Left forelimb (tissue), 1 donor: ENCODE data around the gene DGKD.

Source experiments
- DNase-seq: peaks from one replicate; pipeline ENCODE4 v3.0.0-alpha.2; 2018; ENCODE audit warnings: low spot score

Gene DGKD

DNA sequence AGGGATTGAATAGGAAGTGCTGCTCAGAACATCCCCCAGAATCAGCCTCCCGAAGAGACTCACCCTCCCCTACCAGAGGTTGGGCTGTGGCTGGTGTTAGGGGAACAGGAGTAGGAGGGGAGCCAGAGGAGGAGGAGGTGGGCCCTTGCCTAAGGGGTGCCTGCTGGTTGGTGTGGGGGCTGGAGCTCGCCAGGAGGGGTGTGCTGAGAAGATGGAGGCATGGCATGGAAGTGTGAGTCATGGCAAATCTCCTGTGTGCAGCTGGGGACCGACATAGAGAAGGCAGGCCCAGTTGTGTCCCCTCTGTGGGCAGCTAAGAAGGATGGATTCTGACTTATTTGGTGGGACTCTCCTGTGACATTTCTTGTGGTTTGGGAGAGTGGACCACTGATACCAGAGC lies 73.7 kb downstream of the DGKD start:
- DNase-seq = no peak

- DNase-seq = no peak
These were observed 74.1 kb downstream of the DGKD start for GRCh38 chr2:233428438-233428837.

DNA sequence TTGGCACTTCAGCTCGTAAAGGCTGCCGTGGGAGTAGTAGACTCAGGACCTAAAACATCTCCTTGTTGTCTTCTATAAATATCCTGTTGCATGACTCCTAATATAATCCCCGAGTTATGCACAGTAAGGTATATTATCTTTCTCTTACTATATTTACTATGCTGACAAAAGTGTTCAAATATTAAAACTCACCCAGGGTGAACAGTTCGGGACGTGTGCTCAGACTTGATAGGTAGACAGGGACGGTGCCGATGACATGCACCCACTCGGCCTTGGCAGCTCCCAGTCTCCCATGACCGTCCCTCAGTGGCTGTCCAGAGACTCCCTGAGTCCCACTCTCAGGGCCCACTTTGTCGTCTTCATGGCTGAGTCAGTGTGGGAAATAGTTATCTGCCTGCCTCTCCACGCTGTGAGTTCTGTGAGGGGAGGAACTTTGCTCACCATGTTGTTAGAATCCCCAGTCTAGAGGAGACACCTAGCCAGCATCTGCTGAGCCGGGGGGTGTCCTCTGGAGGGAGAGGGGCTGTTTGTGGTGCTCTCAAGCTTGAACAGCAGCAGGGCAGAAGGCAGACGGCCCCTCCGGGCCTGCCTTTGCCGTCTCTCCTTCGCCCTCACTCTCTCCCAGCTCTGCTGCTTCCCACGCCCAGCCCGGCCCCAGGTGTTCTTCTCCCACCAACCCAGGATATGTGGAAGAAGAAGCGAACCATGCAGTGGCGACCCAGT lies 75.0 kb downstream of the DGKD start:
- no peak for DNase-seq

DNA sequence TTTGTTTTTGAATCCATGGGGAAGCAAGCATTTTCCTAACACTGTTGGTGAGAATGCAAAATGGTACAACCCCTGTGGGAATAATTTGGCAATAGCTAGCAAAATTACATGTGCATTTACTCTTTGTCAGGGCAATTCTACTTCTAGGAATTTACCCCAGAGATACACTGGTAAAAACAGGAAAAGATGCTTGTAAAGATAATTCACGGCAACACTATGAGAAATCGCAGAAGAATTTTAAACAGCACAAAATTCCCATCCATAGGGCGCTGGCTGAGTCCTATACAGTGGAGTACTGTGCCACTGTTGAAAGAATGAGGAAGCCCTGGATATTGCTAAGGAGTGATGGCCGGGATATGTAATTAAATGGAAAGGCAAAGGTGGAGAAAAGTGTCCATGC lies 75.8 kb downstream of the DGKD start:
- DNase-seq = no peak

DNA sequence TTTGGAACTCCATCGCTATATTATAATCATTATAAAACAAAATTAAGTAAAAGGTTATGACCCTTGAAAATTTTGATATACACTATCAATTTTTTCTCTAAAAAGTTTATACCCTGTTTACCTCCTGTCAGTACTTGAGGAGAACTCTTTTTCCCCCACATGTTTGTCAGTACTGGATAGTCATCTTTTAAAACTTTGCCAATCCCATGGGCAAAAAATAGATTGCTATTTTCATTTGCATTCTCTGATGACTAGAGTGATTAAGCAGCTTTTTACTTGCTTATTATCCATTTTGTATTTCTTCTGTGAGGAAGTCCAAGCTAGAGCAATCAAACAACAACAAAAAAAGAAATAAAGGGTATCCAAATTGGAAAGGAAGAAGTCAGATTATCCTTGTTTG lies 76.4 kb downstream of the DGKD start:
- DNase-seq = no peak

DNA sequence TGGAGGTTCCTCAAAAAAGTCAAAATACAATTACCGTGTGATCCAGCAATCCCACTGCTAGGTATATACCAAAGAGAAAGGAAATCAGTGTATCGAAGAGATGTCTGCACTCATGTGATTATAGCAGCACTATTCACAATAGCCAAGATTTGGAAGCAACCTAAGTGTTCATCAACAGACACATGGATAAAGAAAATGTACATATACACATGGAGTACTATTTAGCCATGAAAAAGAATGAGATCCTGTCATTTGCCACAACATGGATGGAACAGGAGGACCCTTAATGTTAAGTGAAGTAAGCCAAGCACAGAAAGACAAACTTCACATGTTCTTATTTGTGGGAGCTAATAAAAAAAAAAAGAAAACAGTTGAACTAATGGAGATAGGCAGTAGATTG lies 78.7 kb downstream of the DGKD start:
- DNase-seq = no peak

DNA sequence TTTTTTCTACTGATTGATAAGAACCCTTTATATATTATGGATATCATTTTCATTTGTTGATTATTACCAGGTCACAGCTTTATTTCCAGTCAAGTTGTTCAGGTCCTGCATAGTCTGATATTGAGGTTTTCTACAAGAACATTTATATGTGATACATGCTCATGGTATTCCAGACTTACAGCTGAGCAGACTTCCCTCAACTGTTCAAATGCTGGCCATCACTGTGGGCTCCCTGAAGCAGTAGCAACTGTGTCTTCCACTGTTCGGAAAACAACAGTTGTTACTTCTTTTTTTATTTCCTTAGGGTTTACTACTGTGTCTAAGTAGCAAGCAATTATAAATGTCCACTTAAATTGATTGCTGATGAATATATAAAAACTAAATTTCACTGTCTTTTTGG lies 79.5 kb downstream of the DGKD start:
- no peak for DNase-seq

- peak; percentile 20 for DNase-seq
These were observed 80.5 kb downstream of the DGKD start for GRCh38 chr2:233434666-233435330.

- DNase-seq = peak; percentile 47
These were observed 81.3 kb downstream of the DGKD start for GRCh38 chr2:233435436-233436190.

DNA sequence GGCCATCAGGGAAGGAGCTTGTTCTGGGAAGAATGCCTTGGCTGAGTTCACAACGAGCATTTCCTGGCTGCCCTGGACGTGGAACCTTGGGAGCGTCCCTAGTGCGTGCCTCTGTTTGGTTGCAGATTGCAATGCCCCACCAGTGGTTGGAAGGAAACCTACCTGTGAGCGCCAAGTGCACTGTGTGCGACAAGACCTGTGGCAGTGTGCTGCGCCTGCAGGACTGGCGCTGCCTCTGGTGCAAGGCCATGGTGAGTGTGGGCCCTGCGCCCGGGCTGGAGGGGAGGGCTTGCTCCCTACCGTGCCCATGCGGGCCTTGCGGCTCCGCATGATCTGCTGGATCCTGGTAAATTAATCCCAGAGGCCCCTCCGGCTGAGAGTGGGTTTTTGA lies 81.9 kb downstream of the DGKD start:
- DNase-seq = peak; percentile 28

DNA sequence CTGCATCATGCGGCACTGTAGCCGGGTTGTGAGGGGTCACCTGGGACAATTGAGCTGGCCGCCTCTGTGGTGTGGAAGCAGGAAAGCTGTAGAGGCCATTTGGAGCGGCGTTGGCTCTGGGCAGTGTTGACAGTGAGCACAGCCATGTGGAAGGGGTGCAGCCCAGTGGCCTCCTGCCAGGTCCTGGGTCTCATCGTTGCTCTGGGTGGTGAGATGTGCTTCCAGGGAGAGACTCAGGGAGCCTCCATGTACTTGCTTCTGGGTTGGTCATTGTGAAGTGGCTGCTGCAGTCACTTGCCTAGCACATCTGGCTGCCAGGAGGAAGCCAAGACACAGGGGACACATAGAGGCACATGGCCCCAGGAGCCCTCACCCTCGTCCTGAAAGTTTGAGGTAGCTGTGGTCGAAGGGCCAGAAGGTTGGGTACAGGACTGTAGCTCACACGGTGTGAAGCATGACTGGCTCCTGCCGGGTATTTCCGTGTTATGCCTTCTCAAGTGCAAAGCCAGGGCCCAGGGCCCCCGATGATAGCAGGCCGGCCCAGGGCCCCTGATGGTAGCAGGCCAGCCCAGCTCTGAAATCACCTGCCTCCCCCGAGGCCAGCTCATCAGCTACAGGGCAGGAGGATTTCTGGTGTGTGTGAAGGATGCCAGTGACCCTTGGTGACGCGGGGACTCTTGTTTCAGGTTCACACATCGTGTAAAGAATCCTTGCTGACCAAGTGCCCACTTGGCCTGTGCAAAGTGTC lies 82.6 kb downstream of the DGKD start:
- DNase-seq = peak; percentile 46

GRCh38 chr2:233437439-233437955 lies 83.2 kb downstream of the DGKD start:
- peak; percentile 4 for DNase-seq

- peak; percentile 31 for DNase-seq
These were observed 84.4 kb downstream of the DGKD start for GRCh38 chr2:233438573-233439147.

DNA sequence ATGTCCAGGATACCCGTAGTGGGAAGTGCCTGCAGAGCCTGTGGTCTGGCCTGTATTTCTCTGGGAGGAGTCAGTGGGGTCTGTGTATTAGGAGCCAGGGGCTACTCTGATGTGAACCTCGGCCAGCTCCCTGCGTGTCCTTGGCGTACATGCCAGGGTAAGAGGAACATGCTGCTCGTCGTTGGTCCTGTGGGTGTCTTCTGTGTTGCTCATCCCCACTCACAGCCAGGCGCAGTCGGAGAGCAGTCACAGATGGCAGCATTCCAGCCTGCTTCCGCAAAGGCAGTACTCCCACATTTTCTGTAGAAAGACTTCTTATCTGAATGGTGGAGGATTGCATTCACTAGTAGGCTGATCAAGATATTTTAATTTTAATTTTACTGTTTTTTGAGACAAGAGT lies 84.9 kb downstream of the DGKD start:
- DNase-seq = peak; percentile 64

GRCh38 chr2:233440314-233440713 lies 86.0 kb downstream of the DGKD start:
- DNase-seq = peak; percentile 17

- peak; percentile 60 for DNase-seq
These were observed 86.4 kb downstream of the DGKD start for GRCh38 chr2:233440714-233441113.

DNA sequence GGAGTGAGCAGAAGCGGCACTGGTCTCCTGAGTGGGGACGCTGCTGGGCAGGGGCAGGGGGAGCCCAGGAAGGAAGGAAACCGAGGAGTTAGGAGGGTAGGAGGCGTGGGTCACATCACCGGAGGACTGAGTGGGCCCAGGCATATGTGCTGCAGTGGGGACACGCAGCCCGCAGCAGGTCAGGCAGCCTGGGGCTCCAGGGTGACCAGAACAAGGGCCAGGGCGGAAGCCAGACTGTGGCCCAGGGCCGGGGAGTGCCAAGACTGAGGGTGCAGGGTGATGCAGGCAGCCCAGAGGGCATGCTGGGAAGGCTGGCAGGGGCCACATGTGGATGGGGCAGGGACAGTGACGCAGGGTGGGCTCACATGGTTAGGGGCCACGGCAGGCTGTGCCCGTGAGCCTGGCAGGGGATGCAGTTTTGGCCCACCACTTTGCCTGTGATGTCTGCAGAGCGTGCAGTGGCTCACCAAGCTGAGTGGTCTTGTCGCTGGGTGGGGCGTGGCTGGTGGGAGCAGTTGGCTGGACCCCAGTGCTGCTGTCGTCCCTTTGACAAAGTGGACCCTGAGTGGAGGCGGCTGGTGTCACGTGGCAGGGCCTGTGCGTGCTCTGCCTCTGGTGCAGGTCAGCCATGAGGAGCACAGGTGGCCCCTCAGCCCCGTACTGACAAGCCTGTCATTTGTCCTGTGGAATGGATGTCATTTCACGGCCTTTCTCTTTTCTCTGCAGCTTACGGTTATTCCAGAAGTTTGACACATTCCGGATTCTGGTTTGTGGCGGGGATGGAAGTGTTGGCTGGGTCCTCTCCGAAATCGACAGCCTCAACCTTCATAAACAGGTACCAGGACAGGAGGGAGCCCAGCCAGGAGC lies 87.1 kb downstream of the DGKD start:
- peak; percentile 56 for DNase-seq

GRCh38 chr2:233442028-233442310 lies 87.7 kb downstream of the DGKD start:
- DNase-seq = peak; percentile 34

DNA sequence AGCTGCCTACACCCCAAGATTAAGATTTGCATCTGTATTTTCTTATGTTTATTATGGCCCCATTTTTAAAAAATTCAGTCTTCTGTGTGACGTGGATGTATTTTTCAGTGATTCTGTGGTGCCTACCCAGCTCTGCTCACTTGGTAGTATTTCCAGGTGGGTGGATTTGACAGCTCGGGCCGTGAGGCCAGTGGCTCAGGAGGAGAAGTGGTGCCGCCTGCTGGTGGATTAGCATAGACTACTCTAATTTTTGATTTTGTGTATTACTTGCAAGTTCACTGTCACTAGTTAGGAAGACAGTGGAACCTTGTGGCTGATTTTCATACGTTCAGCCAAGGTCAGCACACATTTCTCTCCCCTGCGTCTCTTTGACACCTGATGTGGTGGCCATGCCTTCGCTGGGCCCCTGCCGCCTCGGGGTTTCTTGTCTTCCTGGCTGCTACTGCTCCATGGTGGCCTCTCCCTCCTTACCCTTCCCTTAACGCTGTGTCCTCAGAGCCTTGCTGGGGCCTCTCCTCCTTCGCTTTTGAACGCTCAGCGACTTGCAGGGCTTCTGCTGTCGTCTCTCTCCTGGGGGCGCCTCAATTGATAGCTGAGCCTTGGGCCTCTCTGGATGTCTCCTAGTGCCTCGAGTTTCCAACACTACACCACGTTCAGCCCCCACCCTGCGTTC lies 89.4 kb downstream of the DGKD start:
- DNase-seq = peak; percentile 78

- DNase-seq = peak; percentile 59
These were observed 90.2 kb downstream of the DGKD start for GRCh38 chr2:233444501-233444900.
